CD4-positive, alpha-beta T cell treated with Interleukin-6 for 4 hours (primary cell): ENCODE results near the gene CTSF.
"Not testable (repeated sequence)": the region's sequence is repeated elsewhere in the genome, so short reads cannot be mapped to it uniquely, and the experiment has no call there.

Experiments
- DNase-seq: peaks from one replicate; pipeline ENCODE4 v3.0.0-alpha.2; 2020; ENCODE audit warnings: mixed read lengths

The CTSF gene

GRCh38 chr11:66568124-66568916, at the start of gene CTSF:
TSS of gene CTSF (minus strand) at chr11:66568606. CDS start at chr11:66568486, 120 bp downstream.
- peak; percentile 79 for DNase-seq

- DNase-seq = no peak
These were observed 48.9 kb upstream of the CTSF start for GRCh38 chr11:66617155-66617834.

GRCh38 chr11:66616379-66617154, 48.2 kb upstream of the CTSF start, which contains the start of gene RBM14:
TSS of gene RBM14 (plus strand) at chr11:66616630. CDS start at chr11:66616721, 91 bp downstream.
- peak; percentile 98 for DNase-seq

- no peak for DNase-seq
These were observed 45.7 kb upstream of the CTSF start for GRCh38 chr11:66614073-66614472.

- DNase-seq = no peak
These were observed 44.1 kb upstream of the CTSF start for GRCh38 chr11:66612458-66612857.

- no peak for DNase-seq
These were observed 41.6 kb upstream of the CTSF start for GRCh38 chr11:66609721-66610617.

GRCh38 chr11:66607126-66607834, 38.9 kb upstream of the CTSF start:
- DNase-seq = no peak

GRCh38 chr11:66606608-66607007, 38.2 kb upstream of the CTSF start:
- DNase-seq = not testable (repeated sequence)

GRCh38 chr11:66604155-66604554, 35.7 kb upstream of the CTSF start:
- DNase-seq = no peak

- no peak for DNase-seq
These were observed 34.7 kb upstream of the CTSF start for GRCh38 chr11:66603072-66603471.

- DNase-seq = no peak
These were observed 32.3 kb upstream of the CTSF start for GRCh38 chr11:66600631-66601233.

GRCh38 chr11:66600219-66600618, 31.8 kb upstream of the CTSF start:
- DNase-seq = no peak

GRCh38 chr11:66598993-66599392, 30.6 kb upstream of the CTSF start:
- no peak for DNase-seq

- DNase-seq = no peak
These were observed 27.0 kb upstream of the CTSF start for GRCh38 chr11:66595245-66595904.

- no peak for DNase-seq
These were observed 25.2 kb upstream of the CTSF start for GRCh38 chr11:66593650-66594049.

- peak; percentile 7 for DNase-seq
These were observed 24.9 kb upstream of the CTSF start for GRCh38 chr11:66593303-66593635.

- peak; percentile 100 for DNase-seq
These were observed 24.3 kb upstream of the CTSF start, which contains the start of the genes CCDC87 and CCS for GRCh38 chr11:66592457-66593302. TSS of gene CCDC87 (minus strand) at chr11:66593063. CDS start at chr11:66593015, 48 bp downstream. TSS of gene CCS (plus strand) at chr11:66593185. CDS start at chr11:66593262, 77 bp downstream.

- no peak for DNase-seq
These were observed 22.8 kb upstream of the CTSF start for GRCh38 chr11:66591175-66591574.

GRCh38 chr11:66589996-66590675, 21.7 kb upstream of the CTSF start:
- no peak for DNase-seq
